ENCODE measurements around the gene EME1.

DNA sequence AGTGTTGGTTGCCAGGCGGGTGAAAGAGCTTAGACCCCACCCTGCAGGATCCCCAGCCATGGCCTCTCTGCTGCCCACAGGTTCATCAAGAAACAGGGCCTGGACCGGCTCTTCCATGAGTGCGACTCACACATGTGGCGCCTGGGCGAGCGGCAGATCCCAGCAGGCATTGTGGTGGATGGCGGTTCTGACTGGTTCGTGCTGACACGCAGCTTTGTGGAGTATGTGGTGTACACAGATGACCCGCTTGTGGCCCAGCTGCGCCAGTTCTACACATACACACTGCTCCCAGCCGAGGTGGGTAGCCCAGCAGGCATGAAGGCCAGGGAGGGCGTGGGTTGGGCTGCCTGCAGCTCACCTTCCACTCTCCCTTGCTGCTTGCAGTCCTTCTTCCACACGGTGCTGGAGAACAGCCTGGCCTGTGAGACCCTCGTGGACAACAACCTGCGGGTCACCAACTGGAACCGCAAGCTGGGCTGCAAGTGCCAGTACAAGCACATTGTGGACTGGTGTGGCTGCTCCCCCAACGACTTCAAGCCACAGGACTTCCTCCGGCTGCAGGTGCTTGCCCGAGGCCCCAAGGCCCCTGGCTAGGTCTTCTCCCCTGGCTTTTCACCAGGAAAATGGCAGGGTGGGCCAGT lies 17.2 kb upstream of the EME1 start:
- TF ChIP-seq POLR2AphosphoS5 (IDR thresholded peaks at IDR 0.05; ENCODE audit: borderline replicate concordance, low read depth, low read length) (no peak), EZH2 (IDR thresholded peaks at IDR 0.05) (no peak), FOXP2 (optimal IDR thresholded peaks at IDR 0.05; ENCODE audit: control extremely low read depth, extremely low read length, insufficient read depth) (no peak)
